Lower lobe of right lung (tissue), 2 donors: ENCODE measurements around the gene MYOM1. TPM values are rescaled to one million over a fixed set of nuclear protein-coding genes. Genes with fewer than 3 reads are reported as not detected.

Experiments
- ATAC-seq, 2 donors: fragments of 200-7000 bp; cut with Tn5 transposase; one replicate each; pipeline ENCODE4 v1.9.1; 2020 to 2022; ENCODE audit warnings: mild to moderate bottlenecking in 2 of 2, moderate library complexity in 2 of 2
- DNase-seq: peaks from one replicate; pipeline ENCODE4 v3.0.0-alpha.2; 2020
- H3K27ac ChIP-seq: fragments of 200-600 bp; one replicate; pipeline ENCODE4 v1.8.0; 2022
- H3K27me3 ChIP-seq: fragments of 200-600 bp; one replicate; pipeline ENCODE4 v1.8.0; 2022; ENCODE audit warnings: low read depth
- H3K36me3 ChIP-seq: fragments of 200-600 bp; one replicate; pipeline ENCODE4 v1.8.0; 2022; ENCODE audit warnings: mild to moderate bottlenecking
- H3K4me1 ChIP-seq: fragments of 200-600 bp; one replicate; pipeline ENCODE4 v1.8.0; 2022
- H3K4me3 ChIP-seq: fragments of 200-600 bp; one replicate; pipeline ENCODE4 v1.8.0; 2022; ENCODE audit warnings: mild to moderate bottlenecking
- H3K9me3 ChIP-seq: fragments of 200-600 bp; one replicate; pipeline ENCODE4 v1.8.0; 2022
- CTCF ChIP-seq: fragments of 200-600 bp; IDR thresholded peaks from one replicate; pipeline ENCODE4 v1.8.0; 2022; ENCODE audit warnings: antibody characterized with exemption, mild to moderate bottlenecking
- intact Hi-C: fragments of 100-400 bp; cut with DNase I; formaldehyde crosslinking; loops from one replicate; pipeline ENCODE4 v1.11.0; 2022
- total RNA-seq: library from RNA; stranded (reverse); fragmentation: NEBNext Ultra II Directional; extraction: Animal tissue kit (Norgen Biotek cat#: 25700); gene quantifications from one replicate; pipeline ENCODE4 v1.2.1, GENCODE V29; 2021
- donor health status: DM: no; HTN: yes; CAD: no; lungs with severe emphysema.

Gene MYOM1
- total RNA-seq, 1 donor from 2014 or later = 5.0 TPM

- Histone ChIP-seq H3K36me3 (no peaks in the 10 kb centered on the region), H3K27ac (peak overlapping the region; percentile 67), H3K4me1 (peaks cover 6% of the 10 kb centered on the region), H3K4me3 (no peak overlapping the region), H3K27me3 (no peaks in the 10 kb centered on the region), H3K9me3 (no peaks in the 10 kb centered on the region)
- DNase-seq (peak; percentile 76), ATAC-seq (peak; percentile 76 to 91)
- no peak for TF ChIP-seq CTCF
- intact Hi-C loops = no loop called here
Observed at GRCh38 chr18:3177902-3178687, 41.7 kb downstream of the MYOM1 start.

GRCh38 chr18:3175195-3175758, 44.5 kb downstream of the MYOM1 start:
- Histone ChIP-seq H3K36me3 (no peaks in the 10 kb centered on the region), H3K27me3 (no peaks in the 10 kb centered on the region), H3K27ac (no peak overlapping the region), H3K4me3 (no peak overlapping the region), H3K4me1 (peaks cover 22% of the 10 kb centered on the region), H3K9me3 (no peaks in the 10 kb centered on the region)
- DNase-seq = no peak
- intact Hi-C loops = no loop called here
- ATAC-seq = no peak
- TF ChIP-seq CTCF = no peak

- H3K27me3 ChIP-seq = no peaks in the 10 kb centered on the region
- DNase-seq (no peak), ATAC-seq (peak in 1 of 2 donors; percentile 59)
- intact Hi-C loops = no loop called here
- no peak overlapping the region for H3K4me3 ChIP-seq
- peak overlapping the region; percentile 19 for H3K27ac ChIP-seq
- no peaks in the 10 kb centered on the region for H3K36me3 ChIP-seq
- H3K9me3 ChIP-seq = no peaks in the 10 kb centered on the region
- peaks cover 22% of the 10 kb centered on the region for H3K4me1 ChIP-seq
- no peak for TF ChIP-seq CTCF
Observed at GRCh38 chr18:3172097-3172496, 47.7 kb downstream of the MYOM1 start.

GRCh38 chr18:3171631-3172030, 48.1 kb downstream of the MYOM1 start:
- Histone ChIP-seq H3K36me3 (no peaks in the 10 kb centered on the region), H3K4me1 (peaks cover 22% of the 10 kb centered on the region), H3K9me3 (no peaks in the 10 kb centered on the region), H3K27ac (peak overlapping the region; percentile 19), H3K27me3 (no peaks in the 10 kb centered on the region), H3K4me3 (no peak overlapping the region)
- ATAC-seq (no peak), DNase-seq (no peak)
- intact Hi-C loops = no loop called here
- no peak for TF ChIP-seq CTCF

GRCh38 chr18:3170441-3171161, 49.2 kb downstream of the MYOM1 start:
- no peaks in the 10 kb centered on the region for H3K36me3 ChIP-seq
- DNase-seq = no peak
- H3K4me1 ChIP-seq = peaks cover 22% of the 10 kb centered on the region
- H3K27ac ChIP-seq = no peak overlapping the region
- ATAC-seq = no peak
- intact Hi-C loops = no loop called here
- H3K4me3 ChIP-seq = no peak overlapping the region
- no peaks in the 10 kb centered on the region for H3K27me3 ChIP-seq
- TF ChIP-seq CTCF = no peak
- H3K9me3 ChIP-seq = no peaks in the 10 kb centered on the region
